ENCODE results near the gene CEP41.

CEP41 gene

DNA sequence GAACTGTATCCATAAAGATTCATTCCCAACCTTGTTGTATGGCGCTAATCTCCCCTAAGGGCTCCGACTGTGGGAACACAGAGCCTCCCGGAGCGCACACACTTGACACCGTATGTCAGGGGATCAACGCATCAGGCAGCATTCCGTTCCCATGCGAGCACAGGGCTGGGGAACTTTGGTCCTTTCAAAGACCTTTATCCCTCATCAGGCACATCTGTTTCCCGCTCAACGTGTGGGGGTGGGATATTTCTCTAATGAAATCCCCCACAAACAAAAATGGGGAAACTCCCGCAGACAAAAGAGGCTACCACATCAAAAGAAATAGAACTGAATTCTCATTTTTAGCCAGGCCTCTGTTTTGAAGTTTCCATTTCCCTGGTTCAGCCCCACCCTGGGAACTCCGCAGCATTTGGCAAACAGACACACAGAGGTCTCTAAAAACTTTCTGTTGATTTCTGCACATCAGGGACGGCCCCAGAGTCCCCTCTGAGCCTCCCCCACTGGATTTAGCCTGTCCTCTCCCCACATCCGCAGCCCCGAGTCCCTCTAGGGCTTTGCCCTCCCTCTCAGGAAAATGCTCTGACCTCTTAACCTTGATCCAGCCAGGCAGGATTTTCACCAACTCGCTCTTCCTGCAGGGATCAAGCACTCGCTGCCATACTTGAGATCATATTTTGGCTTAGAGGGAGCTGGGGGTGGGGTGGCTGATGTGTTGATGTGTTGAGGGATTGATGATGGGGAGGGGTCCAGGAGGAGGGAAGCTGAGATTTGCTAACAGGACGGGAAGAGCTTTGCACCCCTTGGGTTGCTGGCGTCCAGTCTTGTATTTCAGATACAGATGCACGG lies 89.6 kb downstream of the CEP41 start:
- DNase-seq (ENCODE audit: low spot score) = no peak

DNA sequence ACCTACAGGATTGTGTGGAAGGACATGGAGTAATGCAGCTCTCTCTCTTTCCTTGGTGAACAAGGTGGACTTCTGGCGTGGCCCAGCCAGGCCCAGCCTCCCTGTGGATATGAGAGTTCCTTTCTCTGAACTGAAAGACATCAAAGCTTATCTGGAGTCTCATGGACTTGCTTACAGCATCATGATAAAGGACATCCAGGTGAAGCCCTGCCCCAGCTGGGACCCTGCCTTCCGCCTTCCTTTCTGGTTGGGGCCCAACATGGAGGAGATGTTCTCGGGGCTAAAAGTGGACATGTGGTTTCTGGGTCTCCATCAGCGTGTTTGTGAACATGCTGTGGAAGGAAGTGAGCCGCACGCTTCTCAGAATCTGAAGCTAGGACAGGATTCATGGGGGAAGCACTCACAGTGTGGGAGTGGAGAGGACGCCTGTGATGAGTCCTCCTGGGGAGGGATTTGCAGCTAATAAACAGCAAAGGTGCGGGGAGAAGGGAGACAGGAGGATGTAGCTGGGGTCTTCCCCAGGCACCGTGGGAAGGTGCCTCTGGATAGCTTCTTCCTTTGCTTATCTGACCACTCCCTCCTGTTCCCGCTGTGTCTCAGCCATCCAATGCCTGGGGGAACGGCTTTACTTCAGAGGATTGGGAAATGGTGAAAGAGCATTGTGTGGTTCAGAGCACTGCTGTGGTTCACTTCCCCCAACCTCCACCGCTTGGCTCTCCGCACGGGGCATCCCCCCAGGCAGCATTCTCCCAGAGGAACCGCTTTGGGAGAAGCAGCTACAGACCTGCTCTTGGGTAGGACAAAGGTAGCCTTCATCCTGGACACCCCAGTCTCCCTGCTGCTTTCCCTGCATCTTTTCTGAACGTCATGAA lies 90.7 kb downstream of the CEP41 start:
- DNase-seq (ENCODE audit: low spot score) = no peak

DNA sequence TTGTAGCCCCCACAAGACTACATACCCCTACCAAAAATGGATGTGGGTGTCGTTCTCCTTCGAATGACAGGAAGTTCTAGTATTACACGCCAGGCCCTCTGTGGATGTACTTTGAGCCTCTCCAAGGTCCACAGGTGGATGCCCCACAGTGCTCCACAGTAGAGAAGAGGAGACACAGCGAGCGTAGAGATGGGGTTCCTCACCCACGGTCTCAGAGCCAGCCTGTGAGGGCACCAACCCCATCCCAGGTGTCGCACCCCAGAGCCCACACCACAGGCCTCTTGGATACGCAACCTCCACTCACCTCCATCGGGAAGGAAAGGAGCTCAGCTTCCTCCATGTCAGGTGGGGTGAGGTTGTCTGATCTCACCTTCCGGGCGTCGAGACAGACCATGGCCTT lies 93.9 kb downstream of the CEP41 start:
- no peak for DNase-seq (ENCODE audit: low spot score)

DNA sequence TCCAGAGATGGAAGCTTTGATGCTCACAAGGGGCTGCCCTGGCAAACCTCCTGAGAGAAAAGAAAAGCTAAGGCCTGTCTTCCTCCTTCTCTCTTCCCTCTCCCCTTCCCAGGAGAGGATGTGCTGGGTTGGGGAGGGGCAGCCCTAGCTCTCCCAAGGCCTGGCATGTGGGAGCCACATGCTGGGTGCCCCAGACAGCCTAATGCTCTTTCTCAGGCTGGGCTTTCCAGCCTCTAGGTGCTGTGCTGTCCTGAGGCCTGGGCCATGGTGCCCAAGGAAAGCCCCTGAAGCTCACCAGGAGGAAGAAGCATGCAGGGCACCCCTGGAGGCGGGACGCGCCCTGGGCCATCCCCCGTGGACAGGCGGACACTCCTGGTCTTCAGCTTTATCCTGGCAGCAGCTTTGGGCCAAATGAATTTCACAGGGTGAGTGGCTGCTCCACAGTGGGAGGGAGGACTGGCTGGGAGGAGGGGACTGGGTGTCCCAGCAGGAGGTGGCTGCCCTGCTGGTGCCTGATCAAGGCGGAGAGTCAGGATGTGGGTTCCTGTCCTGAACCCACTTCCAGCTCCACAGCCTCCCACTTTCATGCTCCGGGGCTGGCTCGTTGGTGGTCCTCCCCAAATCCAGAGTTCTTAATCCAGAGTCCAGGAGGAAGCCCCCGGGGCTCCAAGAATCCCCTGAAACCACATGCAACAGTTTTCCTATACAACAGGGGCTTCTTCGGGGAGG lies 94.5 kb downstream of the CEP41 start:
- DNase-seq (ENCODE audit: low spot score) = no peak

DNA sequence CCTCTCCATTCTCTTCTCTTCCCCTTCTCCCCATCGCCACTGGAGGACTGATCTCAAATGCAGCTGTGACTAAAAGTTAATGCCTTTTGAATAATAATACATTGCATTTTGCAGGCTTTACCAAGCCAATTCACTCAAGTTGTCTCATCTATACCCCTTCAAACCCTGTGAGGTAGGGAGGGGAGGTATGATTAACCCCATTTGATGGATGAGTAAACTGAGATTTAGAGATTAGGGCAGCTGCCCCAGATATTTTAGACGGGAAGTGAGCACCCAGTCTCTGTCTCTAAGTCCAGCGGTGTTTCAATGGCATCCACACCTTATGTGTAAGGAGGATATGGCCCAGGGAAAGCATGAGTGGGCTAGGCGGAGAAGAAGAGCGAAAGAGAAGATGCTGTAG lies 95.1 kb downstream of the CEP41 start:
- DNase-seq (ENCODE audit: low spot score) = no peak

DNA sequence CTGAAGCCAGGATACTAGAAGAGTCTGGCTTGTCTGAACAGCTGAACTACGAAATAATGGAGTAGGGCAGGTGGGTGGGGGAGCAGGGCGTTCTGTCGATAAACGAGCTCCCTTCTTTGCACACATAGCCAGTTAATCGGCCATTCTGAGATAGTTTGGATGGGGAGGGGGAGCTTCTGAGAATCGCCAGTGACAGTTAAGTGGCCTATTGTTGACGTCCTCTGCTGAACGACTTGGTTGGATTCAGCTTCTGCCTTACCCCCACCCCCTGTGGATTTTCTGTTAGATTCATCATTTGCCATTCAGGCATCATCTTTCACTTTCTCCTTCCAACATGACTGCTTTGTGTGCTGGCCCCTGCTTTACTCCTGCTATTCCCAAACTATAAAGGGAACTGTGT lies 95.7 kb downstream of the CEP41 start:
- DNase-seq (ENCODE audit: low spot score) = no peak

DNA sequence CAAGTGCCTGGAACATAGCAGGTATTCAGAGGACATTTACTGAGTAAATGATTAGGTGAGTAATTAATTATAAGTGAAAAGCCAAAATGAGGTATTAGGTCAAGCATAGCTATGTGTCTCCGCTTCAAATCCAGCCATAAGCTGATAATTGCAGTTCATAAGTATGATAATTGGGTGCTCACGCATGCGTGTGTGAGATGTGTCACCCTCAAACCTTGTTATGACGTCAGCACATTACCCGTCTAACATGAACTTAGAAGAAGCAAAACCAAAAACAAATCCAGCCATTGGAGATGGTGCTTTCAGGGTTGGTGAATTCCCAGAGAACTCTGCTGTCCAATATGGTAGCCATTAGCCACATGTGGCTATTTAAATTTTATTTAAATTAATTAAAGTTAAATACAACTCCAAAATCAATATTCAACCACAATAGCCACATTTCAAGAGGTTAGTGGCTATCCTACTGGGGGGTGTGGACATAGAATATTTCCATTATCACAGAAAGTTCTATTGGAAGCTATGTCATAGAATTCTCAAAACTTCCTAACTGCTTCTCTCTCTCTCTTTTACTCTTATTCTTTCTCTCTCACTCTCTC lies 96.4 kb downstream of the CEP41 start, which contains the start of gene CPA5:
Gene CPA5 (plus strand): TSS at position 546 of the 596 bp plus-strand sequence. CDS start 1,670 bp downstream, outside the sequence.
- DNase-seq (ENCODE audit: low spot score) = no peak
